ENCODE measurements around the gene STUM.

The STUM gene

DNA sequence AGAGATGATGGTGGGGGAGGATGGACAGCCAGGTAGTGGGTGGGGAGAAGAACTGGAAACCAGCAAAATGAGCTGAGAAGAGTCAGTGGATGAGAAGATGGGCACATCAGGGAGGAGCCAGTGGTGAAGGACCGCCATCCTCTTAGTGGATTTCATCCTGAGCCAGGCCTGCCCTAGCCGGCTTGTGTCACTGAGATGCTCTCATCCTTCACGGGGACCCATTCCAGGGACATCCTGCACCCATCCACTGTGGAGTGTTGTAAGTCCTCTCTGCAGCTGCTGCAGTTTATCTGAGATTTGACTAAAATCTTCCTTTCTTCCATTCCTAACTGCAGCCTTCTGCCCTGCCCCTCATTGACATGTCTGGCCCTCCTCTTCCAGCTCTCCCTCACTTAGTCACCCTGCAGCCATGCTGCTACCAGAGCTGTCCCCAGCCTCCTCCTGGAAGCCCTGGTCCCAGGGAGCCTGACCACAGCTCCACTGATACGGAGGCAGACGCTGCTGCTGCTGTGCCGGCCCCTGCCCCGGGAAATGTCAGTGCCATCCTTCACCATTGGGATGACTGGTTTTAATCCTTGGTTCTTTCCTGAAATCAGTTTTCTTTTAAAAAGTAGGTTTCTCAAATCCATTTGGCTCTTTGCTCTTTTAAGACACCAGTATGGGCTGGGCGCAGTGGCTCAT is 33.2 kb downstream of the STUM start:
- Histone ChIP-seq H3K27ac (no peak overlapping the region), H3K4me3 (no peak overlapping the region), H3K4me2 (no peak overlapping the region), H3K9me3 (replicated peaks in 1 of 11) (no peaks in the 10 kb centered on the region), H3K36me3 (no peaks in the 10 kb centered on the region), H3K4me1 (peaks cover 0 to 12% (median 0%) of the 10 kb centered on the region in 10 experiments; a peak in 6 of 20 replicates), H3K27me3 (no peaks in the 10 kb centered on the region), H4K20me1 (no peaks in the 10 kb centered on the region), H3K9ac (no peak overlapping the region)
- TF ChIP-seq Cebpa-rat (IDR thresholded peaks at IDR 0.05) = no peak

DNA sequence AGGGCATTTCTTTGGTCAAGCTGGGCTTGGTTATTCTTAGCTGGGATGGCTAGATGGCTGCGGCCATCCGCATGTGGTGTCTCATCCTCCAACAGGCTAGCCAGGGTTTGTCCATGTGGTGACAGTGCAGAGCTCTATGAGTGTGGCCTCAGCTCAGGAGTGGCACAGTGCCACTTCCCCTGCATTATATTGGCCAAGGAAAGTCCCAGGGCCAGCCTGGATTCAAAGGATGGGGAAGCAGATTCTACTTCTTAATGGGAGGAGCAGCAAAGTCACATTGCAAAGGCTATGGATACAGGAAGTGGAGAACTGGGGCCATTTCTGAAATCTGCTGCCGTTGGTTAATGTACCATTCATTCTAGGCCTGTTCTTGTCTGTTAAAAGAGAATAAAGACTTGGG is 34.4 kb downstream of the STUM start:
- H4K20me1 ChIP-seq = no peaks in the 10 kb centered on the region
- no peak for TF ChIP-seq Cebpa-rat (IDR thresholded peaks at IDR 0.05)
- no peak overlapping the region for H3K4me3 ChIP-seq
- H3K27me3 ChIP-seq = no peaks in the 10 kb centered on the region
- no peak overlapping the region for H3K9ac ChIP-seq
- H3K36me3 ChIP-seq = no peaks in the 10 kb centered on the region
- H3K4me2 ChIP-seq = no peak overlapping the region
- H3K9me3 ChIP-seq (replicated peaks in 1 of 11) = no peaks in the 10 kb centered on the region
- no peak overlapping the region for H3K27ac ChIP-seq
- peaks cover 0 to 12% (median 2%) of the 10 kb centered on the region in 10 experiments; a peak in 10 of 20 replicates for H3K4me1 ChIP-seq

DNA sequence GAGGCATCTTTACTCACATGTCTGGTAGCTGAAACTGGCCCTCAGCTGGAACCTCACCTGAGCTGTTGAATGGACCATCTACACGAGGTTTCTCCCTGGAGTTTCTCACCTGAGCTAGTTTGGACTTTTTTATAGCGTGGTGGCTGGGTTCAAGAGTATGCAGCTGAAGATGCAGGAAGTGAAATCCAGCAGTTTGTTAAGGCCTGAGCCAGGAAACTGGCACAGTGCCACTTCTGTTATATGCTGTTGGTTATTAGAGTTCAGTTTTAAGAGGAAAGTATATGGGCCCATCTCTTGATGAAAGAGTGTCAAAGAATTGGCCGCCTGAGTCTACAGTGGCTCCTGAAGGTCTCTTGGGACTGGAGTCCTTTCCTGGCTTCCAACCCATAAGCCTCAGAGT is 35.6 kb downstream of the STUM start:
- no peaks in the 10 kb centered on the region for H3K27me3 ChIP-seq
- H4K20me1 ChIP-seq = no peaks in the 10 kb centered on the region
- no peak overlapping the region for H3K4me3 ChIP-seq
- H3K36me3 ChIP-seq = no peaks in the 10 kb centered on the region
- no peak overlapping the region for H3K27ac ChIP-seq
- no peaks in the 10 kb centered on the region for H3K9me3 ChIP-seq (replicated peaks in 1 of 11)
- H3K9ac ChIP-seq = no peak overlapping the region
- H3K4me1 ChIP-seq = peaks cover 0 to 15% (median 11%) of the 10 kb centered on the region in 10 experiments; a peak in 11 of 20 replicates
- no peak for TF ChIP-seq Cebpa-rat (IDR thresholded peaks at IDR 0.05)
- H3K4me2 ChIP-seq = peak overlapping the region in 5 of 11 experiments; percentile 3 to 43 (median 20); a peak in 5 of 22 replicates

DNA sequence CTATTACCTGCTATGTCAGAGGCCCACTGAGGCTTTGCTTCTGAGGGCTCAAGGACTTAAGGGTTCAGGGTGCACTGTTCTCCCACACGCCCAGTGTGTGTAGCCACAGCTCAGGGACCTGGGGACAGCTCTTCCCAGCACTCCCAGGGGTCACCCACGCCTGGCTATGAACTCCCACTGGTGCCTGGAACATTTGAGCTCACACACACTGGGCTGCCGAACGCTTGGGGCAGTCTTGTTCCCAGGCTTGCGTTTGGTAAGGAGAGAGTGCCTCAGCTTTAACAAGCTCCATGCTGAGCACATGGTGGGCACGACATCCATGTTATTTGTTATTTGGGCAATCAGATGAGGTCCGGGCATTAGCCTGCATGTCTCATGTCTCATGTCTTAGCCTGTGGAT is 37.6 kb downstream of the STUM start:
- H4K20me1 ChIP-seq = no peaks in the 10 kb centered on the region
- H3K27ac ChIP-seq = no peak overlapping the region
- H3K4me1 ChIP-seq = peaks cover 0 to 18% (median 11%) of the 10 kb centered on the region in 10 experiments; a peak in 11 of 20 replicates
- no peak overlapping the region for H3K4me2 ChIP-seq
- no peaks in the 10 kb centered on the region for H3K36me3 ChIP-seq
- no peak overlapping the region for H3K4me3 ChIP-seq
- no peak for TF ChIP-seq Cebpa-rat (IDR thresholded peaks at IDR 0.05)
- no peak overlapping the region for H3K9ac ChIP-seq
- H3K27me3 ChIP-seq = no peaks in the 10 kb centered on the region
- no peaks in the 10 kb centered on the region for H3K9me3 ChIP-seq (replicated peaks in 1 of 11)

DNA sequence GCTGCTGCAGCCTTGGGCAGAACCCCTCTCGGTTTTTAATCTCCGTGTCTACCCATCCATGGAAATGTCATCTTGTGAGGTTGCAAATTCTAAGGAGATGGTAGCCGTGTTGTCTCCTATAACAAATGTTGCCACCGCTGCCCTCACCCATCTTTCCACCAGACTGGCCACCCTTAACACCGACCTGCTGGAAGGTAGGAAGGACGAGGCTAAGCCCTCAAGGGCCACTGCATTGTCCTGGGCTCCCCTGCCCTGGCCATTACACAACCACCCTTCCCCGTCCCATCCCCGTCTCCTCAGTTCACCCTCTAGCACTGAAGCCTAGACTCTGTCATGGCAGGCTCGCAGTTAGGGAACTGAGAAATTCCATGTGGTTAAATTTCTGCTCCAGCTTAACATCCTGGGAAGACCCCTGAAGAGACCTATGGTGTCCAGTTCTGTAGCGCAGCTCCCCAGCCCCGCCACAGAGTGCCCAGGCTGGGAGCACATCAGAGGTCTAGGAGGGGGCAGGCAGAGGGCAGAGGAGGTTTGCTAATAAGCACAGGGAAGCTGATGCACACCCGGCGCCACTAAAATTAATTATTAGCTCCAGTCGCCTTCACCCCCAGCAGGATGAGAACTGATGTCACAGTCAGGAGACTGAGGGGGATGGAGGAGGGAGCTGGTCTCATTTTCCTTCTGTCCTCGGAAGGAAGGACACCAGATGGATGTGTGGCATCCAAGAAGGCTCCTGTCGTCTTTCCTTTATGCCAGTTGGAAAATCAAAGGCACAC is 38.3 kb downstream of the STUM start:
- H4K20me1 ChIP-seq = no peaks in the 10 kb centered on the region
- H3K9ac ChIP-seq = no peak overlapping the region

DNA sequence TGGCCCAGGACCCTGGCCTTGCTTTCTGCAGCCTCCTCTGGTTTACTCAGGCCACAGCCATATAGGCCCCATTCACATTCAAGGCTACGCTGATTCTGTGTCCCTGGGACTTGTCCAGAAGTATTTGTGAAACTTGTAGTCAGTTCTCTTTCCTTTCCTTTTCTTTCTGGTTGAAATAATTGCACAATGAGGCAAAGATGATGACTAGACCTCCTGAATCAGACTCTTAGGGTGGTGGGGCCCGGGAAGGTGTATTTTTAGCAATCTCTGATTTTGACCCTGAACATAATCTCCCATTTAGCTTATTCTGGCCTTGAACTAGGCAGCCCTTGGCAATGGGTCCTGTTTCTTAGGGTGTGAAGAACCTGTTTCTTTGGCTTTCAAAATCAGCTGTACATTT is 39.9 kb downstream of the STUM start:
- Histone ChIP-seq H3K36me3 (no peaks in the 10 kb centered on the region), H3K27ac (no peak overlapping the region), H3K27me3 (no peaks in the 10 kb centered on the region), H3K9ac (no peak overlapping the region), H3K9me3 (replicated peaks in 1 of 11) (no peaks in the 10 kb centered on the region), H3K4me1 (peaks cover 0 to 18% (median 10%) of the 10 kb centered on the region in 10 experiments; a peak in 11 of 20 replicates), H3K4me3 (no peak overlapping the region), H3K4me2 (peak overlapping the region in 5 of 11 experiments; percentile 12 to 46 (median 29); a peak in 6 of 22 replicates), H4K20me1 (no peaks in the 10 kb centered on the region)
- no peak for TF ChIP-seq Cebpa-rat (IDR thresholded peaks at IDR 0.05)

More for the DNA sequence above, 38.3 kb downstream of the STUM start:
- Histone ChIP-seq H3K27me3 (no peaks in the 10 kb centered on the region), H3K36me3 (no peaks in the 10 kb centered on the region), H3K27ac (no peak overlapping the region), H3K4me2 (no peak overlapping the region), H3K9me3 (replicated peaks in 1 of 11) (no peaks in the 10 kb centered on the region), H3K4me3 (no peak overlapping the region), H3K4me1 (peaks cover 0 to 18% (median 11%) of the 10 kb centered on the region in 10 experiments; a peak in 11 of 20 replicates)
- no peak for TF ChIP-seq Cebpa-rat (IDR thresholded peaks at IDR 0.05)

DNA sequence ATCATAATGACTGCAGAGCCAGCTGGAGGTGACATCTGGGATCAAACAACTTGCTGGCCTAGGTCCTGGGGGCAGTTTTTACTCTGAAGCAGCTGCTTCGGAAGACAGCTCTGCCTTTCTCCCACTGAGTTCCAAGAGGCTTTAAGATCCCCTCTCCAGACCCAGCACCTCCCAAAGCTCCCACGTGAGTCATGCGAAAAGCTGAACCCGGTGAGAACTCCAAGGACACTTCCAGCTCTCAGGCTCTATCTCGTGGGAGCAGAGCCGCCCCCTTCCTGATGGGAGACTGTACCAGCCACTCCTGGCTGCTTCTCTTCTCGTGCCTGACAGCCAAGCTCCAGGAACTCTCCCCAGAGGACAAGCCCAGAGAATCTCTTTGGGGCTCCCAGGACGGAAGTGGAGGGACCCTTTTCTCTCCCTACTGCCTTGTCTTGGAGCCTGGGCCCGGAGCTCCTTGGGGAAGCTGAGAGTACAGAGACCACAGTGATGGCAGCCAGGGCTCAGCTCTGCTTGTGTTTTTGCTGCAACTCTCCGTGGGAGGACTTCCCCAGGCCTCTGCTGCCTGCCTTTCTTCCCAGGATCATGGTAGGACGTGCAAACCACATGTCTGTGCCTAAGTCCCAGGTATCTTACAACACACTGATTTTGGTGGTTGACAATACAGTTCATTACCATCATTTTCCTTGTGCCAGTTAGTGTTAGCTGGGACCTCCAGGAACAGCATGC is 40.6 kb downstream of the STUM start:
- Histone ChIP-seq H3K4me2 (peak overlapping the region in 5 of 11 experiments; percentile 12 to 46 (median 29); a peak in 5 of 22 replicates), H3K4me1 (peaks cover 0 to 18% (median 7%) of the 10 kb centered on the region in 10 experiments; a peak in 11 of 20 replicates), H3K4me3 (no peak overlapping the region), H3K27me3 (no peaks in the 10 kb centered on the region), H3K9me3 (replicated peaks in 1 of 11) (no peaks in the 10 kb centered on the region), H3K36me3 (no peaks in the 10 kb centered on the region), H3K9ac (no peak overlapping the region; a peak in 1 of 22 replicates), H4K20me1 (no peaks in the 10 kb centered on the region), H3K27ac (no peak overlapping the region)
- TF ChIP-seq Cebpa-rat (IDR thresholded peaks at IDR 0.05) = no peak

DNA sequence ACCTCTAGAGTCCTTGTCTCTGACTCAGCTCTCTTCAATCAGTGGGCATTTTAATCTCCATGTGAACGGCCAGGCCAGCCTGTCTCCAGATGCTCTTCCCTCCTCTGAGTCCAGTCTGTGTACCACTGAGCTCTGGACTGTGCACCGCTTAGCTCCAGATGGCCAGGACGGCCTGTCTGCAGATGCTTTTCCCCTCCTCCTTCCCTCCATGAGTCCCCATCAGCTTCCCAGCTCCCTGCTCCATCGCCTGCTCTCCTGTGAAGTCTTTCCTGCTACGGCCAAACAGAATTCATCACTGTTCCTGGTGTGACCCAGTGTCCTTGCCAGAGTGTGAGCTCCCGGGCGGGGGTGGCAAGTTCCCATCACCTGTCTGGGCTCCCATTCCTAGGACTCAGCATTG is 42.0 kb downstream of the STUM start:
- H3K4me3 ChIP-seq = no peak overlapping the region
- no peak for TF ChIP-seq Cebpa-rat (IDR thresholded peaks at IDR 0.05)
- no peak overlapping the region for H3K27ac ChIP-seq
- peaks cover 0 to 4% (median 0%) of the 10 kb centered on the region in 11 experiments; a peak in 3 of 22 replicates for H3K9me3 ChIP-seq (replicated peaks in 1 of 11)
- H3K4me1 ChIP-seq = peaks cover 0 to 18% (median 5%) of the 10 kb centered on the region in 10 experiments; a peak in 8 of 20 replicates
- no peaks in the 10 kb centered on the region for H3K27me3 ChIP-seq
- no peak overlapping the region for H3K4me2 ChIP-seq
- no peaks in the 10 kb centered on the region for H4K20me1 ChIP-seq
- no peaks in the 10 kb centered on the region for H3K36me3 ChIP-seq
- no peak overlapping the region for H3K9ac ChIP-seq

DNA sequence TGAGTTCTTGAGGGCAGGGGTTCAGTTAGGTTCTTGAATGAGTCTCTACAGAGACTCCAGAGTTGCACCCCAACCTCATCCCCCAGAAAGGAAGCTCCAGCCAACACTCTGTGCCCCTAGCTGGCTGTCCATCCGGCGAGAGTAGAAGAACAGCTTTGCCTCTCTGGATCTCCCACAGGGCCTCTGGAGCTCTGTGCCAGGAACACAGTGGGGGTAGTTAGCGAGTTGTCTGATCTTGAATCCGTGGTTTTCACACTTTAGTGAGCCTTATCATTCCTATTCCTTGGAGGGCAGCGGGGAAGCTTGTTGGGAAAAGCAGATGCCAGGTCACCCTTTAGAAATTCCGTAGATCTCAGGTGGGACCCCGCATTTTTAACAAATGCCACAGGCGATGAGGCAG is 45.0 kb downstream of the STUM start:
- Histone ChIP-seq H3K4me3 (no peak overlapping the region), H4K20me1 (no peaks in the 10 kb centered on the region), H3K4me1 (peaks cover 7 to 18% (median 9%) of the 10 kb centered on the region in 10 experiments; a peak in 17 of 20 replicates), H3K36me3 (no peaks in the 10 kb centered on the region), H3K4me2 (no peak overlapping the region), H3K9ac (no peak overlapping the region), H3K9me3 (replicated peaks in 1 of 11) (peaks cover 0 to 5% (median 0%) of the 10 kb centered on the region in 11 experiments; a peak in 3 of 22 replicates), H3K27ac (no peak overlapping the region), H3K27me3 (no peaks in the 10 kb centered on the region)
- TF ChIP-seq Cebpa-rat (IDR thresholded peaks at IDR 0.05) = no peak

Data from BLaER1 treated with 17β-estradiol and CSF1 and Interleukin-3, amounts not matched to agents 10 nM and 100 nM (cell line).